GM13976 (cell line): ENCODE results near the gene SRP14.
"Not testable (repeated sequence)": the region's sequence is repeated elsewhere in the genome, so short reads cannot be mapped to it uniquely, and the experiment has no call there.

Experiments used
- DNase-seq: peaks from one replicate; pipeline ENCODE4 v3.0.0; 2012; ENCODE audit warnings: low spot score
- CTCF ChIP-seq: IDR thresholded peaks from 2 replicates; pipeline ENCODE4 v1.5.1; 2012; ENCODE audit warnings: borderline replicate concordance, mild to moderate bottlenecking; ENCODE audit not compliant: insufficient read depth; ENCODE audit errors: extremely low read depth, missing control alignments, control extremely low read depth
- in situ Hi-C: fragments of 300-500 bp; cut with MboI; formaldehyde crosslinking; loops from one replicate; pipeline ENCODE4 v1.12.0; 2022; ENCODE audit warnings: low sequenced_read_pairs, mixed read lengths, inconsistent platforms; ENCODE audit not compliant: unreplicated experiment

SRP14 gene

GRCh38 chr15:40028853-40029252 is 10.1 kb downstream of the SRP14 start:
- no peak for TF ChIP-seq CTCF
- no peak for DNase-seq
- in situ Hi-C loops: loop anchor here (25.0 kb wide), 1 partner anchor 183 kb away; no protein-coding TSS in a partner anchor

- TF ChIP-seq CTCF: no peak
- no peak for DNase-seq
- in situ Hi-C loops: loop anchor here (25.0 kb wide), 1 partner anchor 184 kb away; no protein-coding TSS in a partner anchor
Measured at GRCh38 chr15:40028193-40028592, 10.8 kb downstream of the SRP14 start.

GRCh38 chr15:40016224-40016865 is 22.6 kb downstream of the SRP14 start:
- no peak for TF ChIP-seq CTCF
- in situ Hi-C loops: loop anchor here (10.0 to 25.0 kb wide), 2 partner anchors 104 to 212 kb away; partner anchors contain the start of gene GPR176
- no peak for DNase-seq

- DNase-seq: no peak
- TF ChIP-seq CTCF: no peak
- in situ Hi-C loops: loop anchor here (10.0 to 25.0 kb wide), 2 partner anchors 102 to 210 kb away; partner anchors contain the start of gene GPR176
Measured at GRCh38 chr15:40014390-40014789, 24.6 kb downstream of the SRP14 start.

GRCh38 chr15:40013372-40013771 is 25.6 kb downstream of the SRP14 start:
- in situ Hi-C loops: loop anchor here (10.0 to 25.0 kb wide), 2 partner anchors 101 to 209 kb away; partner anchors contain the start of gene GPR176
- not testable (repeated sequence) for DNase-seq

GRCh38 chr15:40011303-40011702 is 27.7 kb downstream of the SRP14 start:
- no peak for TF ChIP-seq CTCF
- DNase-seq: no peak
- in situ Hi-C loops: loop anchor here (10.0 to 25.0 kb wide), 2 partner anchors 99 to 207 kb away; partner anchors contain the start of gene GPR176

- in situ Hi-C loops: loop anchor here (10.0 to 25.0 kb wide), 2 partner anchors 98 to 206 kb away; partner anchors contain the start of gene GPR176
- no peak for DNase-seq
- no peak for TF ChIP-seq CTCF
Measured at GRCh38 chr15:40010686-40011085, 28.3 kb downstream of the SRP14 start.
